C4-2B (cell line): ENCODE measurements around the gene KDM6A.

Source experiments
- ZFX ChIP-seq: fragments of 450-650 bp; IDR thresholded peaks from 2 replicates; pipeline ENCODE4 v1.6.1; 2017
- TF ChIP-seq, protein P1 (sequence below): fragments of 450-650 bp; conservative IDR thresholded peaks from 2 replicates; pipeline ENCODE4 v1.5.1; 2017; ENCODE audit warnings: mild to moderate bottlenecking

- TF ChIP-seq, protein P1, sequence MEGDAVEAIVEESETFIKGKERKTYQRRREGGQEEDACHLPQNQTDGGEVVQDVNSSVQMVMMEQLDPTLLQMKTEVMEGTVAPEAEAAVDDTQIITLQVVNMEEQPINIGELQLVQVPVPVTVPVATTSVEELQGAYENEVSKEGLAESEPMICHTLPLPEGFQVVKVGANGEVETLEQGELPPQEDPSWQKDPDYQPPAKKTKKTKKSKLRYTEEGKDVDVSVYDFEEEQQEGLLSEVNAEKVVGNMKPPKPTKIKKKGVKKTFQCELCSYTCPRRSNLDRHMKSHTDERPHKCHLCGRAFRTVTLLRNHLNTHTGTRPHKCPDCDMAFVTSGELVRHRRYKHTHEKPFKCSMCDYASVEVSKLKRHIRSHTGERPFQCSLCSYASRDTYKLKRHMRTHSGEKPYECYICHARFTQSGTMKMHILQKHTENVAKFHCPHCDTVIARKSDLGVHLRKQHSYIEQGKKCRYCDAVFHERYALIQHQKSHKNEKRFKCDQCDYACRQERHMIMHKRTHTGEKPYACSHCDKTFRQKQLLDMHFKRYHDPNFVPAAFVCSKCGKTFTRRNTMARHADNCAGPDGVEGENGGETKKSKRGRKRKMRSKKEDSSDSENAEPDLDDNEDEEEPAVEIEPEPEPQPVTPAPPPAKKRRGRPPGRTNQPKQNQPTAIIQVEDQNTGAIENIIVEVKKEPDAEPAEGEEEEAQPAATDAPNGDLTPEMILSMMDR, result no peak
- no peak for TF ChIP-seq ZFX
Measured at GRCh38 chrX:45083314-45083713, 210.3 kb downstream of the KDM6A start.
